Measurements from ENCODE around the gene RUNX1.

- TF ChIP-seq, protein P1, sequence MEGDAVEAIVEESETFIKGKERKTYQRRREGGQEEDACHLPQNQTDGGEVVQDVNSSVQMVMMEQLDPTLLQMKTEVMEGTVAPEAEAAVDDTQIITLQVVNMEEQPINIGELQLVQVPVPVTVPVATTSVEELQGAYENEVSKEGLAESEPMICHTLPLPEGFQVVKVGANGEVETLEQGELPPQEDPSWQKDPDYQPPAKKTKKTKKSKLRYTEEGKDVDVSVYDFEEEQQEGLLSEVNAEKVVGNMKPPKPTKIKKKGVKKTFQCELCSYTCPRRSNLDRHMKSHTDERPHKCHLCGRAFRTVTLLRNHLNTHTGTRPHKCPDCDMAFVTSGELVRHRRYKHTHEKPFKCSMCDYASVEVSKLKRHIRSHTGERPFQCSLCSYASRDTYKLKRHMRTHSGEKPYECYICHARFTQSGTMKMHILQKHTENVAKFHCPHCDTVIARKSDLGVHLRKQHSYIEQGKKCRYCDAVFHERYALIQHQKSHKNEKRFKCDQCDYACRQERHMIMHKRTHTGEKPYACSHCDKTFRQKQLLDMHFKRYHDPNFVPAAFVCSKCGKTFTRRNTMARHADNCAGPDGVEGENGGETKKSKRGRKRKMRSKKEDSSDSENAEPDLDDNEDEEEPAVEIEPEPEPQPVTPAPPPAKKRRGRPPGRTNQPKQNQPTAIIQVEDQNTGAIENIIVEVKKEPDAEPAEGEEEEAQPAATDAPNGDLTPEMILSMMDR (IDR thresholded peaks at IDR 0.05), result no peak
- TF ChIP-seq ZFX (IDR thresholded peaks at IDR 0.05; ENCODE audit: borderline replicate concordance), result no peak
Observed at GRCh38 chr21:34835526-34835925, 213.6 kb downstream of the RUNX1 start.

All from 22Rv1 (cell line).